ENCODE results near the gene UPK3A.
A peak's percentile ranks its signal among the peaks of the same experiment; 100 is the strongest.

Gene UPK3A

DNA sequence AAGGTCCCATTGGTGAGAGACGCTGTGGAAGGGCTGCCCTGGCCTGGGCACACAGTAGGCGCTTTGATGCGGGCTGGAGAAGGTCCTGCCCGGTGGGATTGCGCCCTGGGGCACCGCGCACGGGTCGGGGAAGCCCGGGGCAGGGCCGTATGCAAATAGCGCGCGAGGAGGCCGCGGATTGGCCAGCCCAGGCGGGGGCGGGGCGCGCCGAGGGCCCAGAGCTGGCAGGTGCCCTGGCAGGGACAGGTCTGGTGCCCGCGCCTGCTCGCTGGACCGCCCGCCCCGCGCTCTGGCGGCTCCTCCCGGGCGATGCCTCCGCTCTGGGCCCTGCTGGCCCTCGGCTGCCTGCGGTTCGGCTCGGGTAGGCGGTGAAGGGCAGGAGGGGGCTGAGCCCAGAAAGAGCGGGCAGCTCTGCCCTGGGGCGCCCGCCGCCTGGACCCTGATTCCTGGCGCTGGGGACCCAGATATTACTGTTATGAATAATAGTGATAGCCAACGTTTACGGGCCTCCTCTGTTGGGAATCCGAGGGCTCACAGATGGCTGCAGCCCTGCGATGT is at the start of gene UPK3A:
UPK3A (plus strand) TSS at position 245 of the 558 bp plus-strand sequence; CDS start at position 310, 65 bp downstream.
- DNase-seq (ENCODE audit: low read depth in 2 of 2) = peak in 1 of 2 donors; percentile 37

DNA sequence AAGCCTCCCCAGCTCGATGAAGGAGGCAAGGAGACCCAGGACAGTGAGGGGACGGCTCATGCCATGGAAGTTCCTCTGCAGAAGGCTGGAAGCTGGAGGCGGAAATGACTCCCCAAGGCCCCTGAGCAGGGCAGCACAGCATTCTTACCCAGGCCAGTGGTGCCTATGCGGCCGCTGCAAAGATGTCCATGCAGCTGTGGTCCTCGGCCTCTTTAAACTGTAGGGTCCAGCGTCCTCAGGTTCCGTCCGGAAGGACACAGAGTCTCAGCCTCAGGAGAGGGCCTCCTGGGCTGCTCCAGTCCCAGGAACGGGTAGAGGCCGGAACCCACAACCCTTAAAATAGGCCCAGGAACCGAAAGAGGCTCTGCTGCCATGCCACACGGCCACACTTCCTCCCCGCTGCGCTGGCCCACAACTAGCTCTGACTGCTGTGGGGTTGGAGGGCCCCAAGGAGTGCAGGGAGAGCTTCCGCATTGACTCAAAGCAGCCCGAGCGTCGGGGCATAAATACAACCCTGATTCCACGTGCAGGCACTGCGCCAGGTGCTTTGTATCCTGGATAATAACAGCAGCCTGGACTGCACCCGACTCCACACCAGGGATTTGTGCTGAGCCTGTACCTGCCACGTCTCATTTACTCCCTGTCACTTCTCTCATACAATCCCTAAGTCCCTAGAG is 49.5 kb upstream of the UPK3A start:
- no peak for DNase-seq (ENCODE audit: low read depth in 2 of 2)

DNA sequence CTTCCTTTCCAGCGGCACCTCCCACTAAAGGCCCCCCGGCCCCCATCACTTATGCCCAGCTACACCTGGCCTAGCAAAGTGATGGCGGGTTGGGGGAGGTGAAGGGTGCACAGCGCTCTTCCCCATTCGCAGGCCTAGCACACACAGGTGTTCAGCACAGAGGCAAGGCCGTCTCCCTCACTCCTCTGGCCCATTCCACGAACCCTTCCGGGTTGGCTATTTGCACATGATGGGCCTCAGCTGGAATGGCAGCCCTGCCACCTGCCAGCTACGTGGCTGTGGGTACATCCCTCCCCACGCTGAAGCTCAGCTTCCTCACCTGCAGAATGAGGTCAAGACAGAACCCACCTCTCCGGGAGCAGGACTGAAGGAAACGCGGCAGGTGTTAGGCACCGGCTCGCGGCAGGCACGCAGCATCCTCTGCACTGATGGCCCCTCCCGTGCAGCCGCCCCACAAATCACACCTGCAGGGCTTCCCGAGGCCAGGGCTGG is 48.9 kb upstream of the UPK3A start:
- DNase-seq (ENCODE audit: low read depth in 2 of 2) = no peak

DNA sequence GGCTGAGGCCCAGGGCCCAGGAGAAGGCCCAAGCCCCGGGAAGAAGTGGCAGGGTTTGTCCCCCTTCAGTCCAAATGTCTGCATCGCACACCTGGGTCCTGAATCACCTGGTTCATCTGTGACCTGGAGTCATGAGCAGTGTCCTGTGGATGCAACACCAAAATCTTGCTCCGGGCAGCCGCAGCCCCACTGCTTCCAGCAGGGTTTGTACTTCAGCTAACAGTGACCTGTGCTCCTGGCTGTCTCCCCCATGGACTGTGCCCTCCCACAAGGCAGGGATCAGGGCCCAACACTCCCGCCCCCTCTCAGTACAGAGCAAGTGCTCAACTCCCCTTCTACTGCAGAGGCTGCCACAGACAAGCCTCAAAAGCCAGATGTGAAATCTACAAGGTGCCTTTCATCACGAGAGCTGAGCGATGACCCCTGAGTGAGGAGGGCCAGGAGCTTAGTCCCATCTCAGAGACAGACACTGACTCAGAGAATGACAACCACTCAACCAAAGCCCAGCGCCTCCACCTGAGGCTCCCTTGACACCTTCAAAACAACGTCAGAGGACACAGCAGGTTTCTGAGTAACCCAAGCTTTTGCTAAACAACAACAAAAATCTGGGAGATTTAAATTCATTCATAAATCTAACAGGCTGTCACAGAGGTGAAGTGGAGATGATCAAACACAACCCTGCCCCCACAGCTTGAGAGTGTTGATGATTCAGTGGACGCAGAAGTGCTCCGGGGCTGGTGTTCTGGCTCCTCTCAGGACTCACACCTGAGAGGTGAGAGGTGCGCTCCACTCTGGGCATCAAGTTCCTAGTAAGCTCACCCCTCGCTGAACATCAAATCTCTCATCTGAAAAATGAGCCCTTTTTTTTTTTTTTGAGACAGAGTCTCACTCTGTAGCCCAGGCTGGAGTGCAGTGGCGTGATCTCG is 47.4 kb upstream of the UPK3A start:
- DNase-seq (ENCODE audit: low read depth in 2 of 2) = no peak

DNA sequence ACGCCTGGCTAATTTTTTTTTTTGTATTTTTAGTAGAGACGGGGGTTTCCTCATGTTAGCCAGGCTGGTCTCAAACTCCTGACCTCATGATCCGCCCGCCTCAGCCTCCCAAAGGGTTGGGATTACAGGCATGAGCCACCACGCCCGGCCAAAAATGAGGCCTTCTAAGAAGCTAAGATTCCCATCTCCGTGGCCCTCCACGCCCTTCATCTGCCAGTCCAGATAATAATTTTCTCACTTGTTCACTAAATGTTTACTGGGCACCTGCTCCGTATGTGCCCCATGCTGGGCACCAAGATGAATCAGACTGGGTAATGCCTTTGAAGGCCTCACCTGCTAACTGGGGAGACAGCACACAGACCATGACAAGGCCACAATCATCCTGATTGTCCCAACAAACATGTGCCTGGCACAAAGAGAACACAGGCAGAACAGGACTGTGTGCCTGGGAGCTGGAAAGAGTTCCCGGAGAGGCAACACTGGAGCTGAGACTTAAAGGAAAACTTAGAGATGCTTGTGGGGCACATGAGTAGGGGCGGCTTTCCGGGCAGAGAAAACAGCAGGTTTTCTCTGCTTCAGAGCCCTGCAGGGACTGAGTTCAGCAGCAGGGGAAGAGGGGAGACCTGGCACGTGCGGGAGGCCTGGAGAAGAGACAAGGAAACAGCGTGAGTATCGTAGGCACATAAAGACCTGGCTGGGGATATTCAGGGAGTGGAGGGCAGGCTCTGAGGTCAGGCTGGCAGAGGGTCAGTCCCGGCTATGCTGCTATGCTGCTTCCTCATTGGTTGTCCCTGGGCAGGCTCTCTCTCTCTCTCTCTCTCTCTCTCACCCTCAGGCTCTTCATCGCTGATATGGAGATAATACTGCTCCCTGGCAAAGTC is 46.4 kb upstream of the UPK3A start:
- DNase-seq (ENCODE audit: low read depth in 2 of 2) = no peak

DNA sequence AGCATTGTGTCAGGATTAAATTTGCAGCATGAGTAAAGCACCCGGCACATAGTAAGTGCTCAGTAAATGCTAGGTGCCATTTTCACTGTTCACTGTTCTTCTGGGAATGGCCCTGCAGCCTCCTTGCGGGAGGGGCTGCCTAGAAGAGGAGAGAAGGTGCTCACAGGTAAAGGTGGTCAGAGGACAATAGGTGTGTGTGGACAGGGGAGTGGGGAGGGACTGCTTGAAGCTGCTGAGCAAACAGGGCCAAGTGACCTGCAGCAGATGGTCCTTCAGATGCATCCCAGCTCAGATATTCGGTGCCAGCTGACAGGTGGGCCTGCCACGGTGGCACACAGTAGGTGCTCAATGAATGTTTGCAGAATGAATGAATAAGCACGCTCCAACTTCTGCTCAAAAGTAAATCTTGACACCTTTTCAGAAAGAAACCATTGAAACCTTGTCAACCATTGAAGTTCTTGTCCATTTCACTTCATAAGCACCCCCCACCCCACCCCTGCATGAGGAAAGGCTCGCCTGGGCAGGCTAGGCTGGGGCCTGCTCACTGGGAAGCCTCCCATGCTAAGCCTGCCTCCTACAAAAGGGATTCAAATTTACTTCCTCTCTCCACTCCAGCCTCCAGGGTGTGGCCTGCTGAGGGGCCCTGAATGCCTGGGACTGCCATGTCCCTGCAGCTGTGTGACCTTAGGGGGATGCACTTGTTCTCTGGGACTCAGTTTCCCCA is 45.6 kb upstream of the UPK3A start:
- DNase-seq (ENCODE audit: low read depth in 2 of 2) = no peak

DNA sequence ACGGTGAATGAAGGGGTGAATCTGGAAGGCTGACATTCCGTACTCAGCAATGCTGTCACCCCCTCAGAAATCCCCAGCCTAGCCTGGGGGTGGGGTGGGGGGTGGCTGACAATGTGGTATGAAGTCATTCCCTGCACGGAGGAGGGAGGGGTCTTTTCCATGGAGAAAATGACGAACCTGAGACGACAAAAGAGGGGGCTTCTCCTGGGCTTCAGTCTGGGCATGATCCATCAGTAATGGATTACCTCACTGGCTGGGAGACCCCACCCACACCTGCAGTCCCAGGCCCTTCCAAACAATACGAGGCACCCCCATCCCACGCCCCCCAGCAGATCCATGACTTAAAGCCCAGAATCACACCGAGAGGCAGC is 45.1 kb upstream of the UPK3A start:
- no peak for DNase-seq (ENCODE audit: low read depth in 2 of 2)

DNA sequence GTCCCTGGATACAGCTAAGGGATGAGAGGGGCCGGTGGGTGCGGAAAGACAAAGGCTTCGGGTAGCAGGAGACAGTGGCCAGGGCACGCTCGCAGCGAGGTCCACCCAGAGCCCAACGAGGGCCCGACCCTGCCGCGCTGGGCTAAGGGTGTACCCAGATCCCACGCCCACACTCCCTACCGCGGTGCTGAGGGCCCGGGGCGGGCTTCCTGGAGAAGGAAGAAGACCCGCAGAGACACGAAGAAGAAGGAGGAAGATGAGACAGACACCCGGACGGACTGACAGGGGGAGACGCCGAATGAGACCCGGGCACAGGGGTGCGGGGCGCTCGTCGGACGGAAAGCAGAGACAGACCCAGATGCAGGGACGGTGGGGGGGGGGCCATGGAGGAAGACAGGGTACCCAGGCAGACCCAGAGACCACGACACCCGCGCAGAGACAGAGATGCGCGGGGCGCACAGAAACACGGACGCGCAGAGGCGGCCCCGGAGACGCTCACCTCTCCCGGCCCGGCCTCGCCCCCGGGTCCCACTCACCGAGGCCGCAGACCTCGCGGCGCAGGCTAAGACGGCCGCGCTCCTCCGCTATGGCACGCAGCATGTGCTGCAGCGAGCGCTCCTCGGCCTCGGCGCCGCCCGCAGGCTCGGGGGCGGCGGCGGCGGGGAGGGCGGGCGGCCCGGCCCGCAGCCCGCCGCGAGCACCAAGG is 44.5 kb upstream of the UPK3A start:
- DNase-seq (ENCODE audit: low read depth in 2 of 2) = no peak

DNA sequence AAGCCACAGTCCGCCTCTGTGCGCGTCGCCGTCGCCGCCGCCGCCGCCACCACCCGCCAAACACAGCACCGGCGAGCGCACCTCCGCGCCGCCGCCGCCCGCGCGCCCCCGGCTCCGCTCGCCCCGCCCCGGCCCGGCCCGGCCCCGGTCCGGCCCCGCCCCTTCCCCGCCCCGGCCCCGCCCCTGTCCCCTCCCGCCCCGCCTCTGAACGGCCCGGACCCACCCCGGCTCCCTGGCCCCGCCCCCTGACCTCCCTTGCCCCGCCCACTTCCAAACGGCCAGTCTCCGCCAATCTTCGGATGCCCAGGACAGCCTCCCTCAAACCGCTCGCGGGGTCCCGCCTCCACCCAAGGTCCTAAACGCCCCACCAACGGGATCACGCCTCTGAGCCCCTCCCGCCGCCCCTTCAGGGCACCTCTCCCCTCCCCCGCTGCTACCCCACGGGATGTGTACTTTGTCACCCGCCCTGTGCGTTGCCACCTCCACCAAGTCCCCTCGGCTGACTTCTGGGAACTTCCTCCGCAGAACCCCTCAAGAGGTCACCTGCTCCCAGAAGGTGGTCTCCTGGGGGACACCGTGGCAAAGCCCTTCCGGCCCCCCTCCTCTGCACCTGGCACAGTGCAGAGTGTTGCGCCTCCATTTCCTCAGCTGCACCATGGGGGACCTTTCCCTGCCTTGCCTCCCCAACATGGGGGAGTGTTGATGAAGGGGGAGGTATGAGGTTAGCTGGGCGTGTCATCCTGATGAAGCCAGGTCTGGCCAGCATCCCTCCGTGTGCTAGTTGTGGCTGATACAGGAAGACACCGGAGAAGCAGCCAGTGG is 43.7 kb upstream of the UPK3A start, which contains the start of gene KIAA0930:
KIAA0930 (minus strand) TSS at position 85 of the 822 bp plus-strand sequence. CDS start 191 bp downstream, outside the sequence.
- DNase-seq (ENCODE audit: low read depth in 2 of 2) = peak; percentile 67 to 69

DNA sequence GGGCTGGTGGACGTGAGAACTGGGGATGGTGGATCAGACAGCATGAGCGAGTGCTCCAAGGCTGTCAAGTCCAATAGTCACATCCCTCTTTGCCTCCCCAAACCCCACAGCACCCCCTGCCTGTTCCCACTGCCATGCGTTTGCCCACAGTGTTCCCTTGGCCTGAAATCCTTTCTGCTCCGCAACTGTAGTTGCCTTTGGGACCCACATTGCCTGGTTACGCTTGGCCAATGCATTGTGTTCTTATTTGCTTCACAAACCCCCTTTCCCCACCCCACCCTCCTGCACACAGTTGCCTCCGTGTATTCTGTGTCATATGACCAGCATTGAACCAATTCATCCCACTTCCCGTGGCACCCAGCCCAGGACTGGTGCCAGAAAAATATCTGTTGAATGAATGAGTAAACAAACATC is 42.0 kb upstream of the UPK3A start:
- no peak for DNase-seq (ENCODE audit: low read depth in 2 of 2)

DNA sequence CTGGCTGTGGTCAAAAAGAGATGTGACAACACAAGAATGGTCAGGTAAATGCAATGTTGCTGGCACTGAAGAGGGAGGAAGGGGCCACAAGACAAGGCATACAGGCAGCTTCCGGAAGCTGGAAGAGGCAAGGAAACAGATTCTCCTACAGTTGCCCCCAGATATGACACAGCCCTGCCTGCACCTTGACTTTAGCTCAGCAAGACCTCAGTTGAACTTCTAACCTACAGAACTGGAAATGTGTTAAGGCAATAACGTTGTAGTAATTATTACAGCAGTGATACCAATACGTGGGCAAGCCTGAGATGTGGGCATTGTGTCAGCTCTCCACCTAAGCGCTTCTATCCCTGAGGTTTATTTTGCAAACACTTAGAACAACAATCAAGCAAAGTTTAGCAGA is 39.8 kb upstream of the UPK3A start:
- no peak for DNase-seq (ENCODE audit: low read depth in 2 of 2)

DNA sequence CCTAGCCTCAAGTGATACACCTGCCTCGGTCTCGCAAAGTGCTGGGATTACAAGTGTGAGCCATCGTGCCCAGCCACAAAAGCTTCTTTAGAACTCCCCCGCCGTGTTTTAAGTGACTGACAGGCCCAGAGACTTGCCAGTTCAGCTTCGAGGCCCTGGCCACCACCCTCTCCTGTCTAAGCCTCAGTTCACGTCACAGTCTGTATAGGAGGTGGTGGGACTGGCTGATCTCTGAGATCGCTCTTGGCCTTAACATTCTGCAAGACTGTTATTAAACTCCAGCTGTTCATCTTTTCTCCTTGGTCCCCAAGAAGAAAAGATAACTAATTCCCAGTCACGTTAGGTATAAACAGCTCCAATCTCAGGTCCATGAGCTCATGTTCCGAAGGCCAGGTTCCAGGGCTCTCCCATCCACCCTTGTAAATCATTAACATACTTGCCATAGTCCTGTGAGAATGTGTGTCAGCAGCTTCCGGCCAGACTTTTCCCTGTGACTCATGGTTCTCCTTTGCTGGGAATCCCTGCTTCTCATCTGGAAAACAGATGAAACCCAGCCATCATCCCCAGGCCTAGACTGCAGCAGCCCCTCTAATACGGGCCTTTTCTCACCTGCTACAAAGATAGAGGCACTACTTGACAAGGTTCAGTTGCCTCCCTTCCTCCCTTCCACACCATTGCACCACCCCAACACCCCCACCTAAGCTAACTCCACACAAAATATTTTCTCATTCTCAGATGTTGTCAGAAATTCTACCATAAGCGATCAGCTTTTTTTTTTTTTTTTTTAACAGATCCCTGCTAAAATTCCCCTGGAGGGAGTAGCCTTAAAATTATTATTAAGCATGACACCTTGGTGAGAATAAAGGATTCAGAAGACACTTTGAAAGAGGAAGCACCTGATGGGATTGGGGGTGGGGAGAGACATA is 38.4 kb upstream of the UPK3A start:
- DNase-seq (ENCODE audit: low read depth in 2 of 2) = no peak

DNA sequence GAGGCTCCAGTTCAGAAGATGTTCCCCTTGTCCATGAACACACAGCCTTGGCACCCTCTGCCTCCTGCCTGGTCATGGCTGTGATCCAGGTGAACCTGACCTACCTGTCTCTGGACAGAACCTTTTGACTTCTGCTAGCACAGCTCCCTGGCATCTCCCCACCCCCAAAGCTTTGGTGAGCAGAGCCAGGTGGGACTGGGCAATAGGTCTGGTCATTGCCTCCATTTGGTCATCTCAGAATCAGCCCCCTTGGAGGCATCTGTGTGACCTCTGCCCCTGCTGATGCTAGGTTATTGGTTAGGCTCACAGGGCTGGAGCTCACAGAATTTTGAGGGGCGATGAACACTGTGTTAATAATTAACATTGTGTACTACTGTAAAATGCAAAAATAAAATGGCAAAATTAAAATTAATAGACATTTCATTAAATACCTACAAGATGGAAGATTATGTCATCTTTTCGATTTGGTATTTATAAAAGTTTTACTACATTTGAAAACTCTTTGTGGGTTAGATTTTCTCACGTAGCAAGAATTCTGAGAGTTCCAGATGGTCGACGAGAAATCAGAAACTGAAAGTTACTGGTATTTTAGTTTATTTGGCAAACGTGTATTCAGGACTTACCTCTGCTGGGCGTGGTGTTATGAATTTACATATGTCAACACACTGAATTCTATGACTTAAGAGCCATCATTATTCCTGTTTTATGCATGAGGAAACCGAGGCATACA is 35.8 kb upstream of the UPK3A start:
- DNase-seq (ENCODE audit: low read depth in 2 of 2) = no peak

DNA sequence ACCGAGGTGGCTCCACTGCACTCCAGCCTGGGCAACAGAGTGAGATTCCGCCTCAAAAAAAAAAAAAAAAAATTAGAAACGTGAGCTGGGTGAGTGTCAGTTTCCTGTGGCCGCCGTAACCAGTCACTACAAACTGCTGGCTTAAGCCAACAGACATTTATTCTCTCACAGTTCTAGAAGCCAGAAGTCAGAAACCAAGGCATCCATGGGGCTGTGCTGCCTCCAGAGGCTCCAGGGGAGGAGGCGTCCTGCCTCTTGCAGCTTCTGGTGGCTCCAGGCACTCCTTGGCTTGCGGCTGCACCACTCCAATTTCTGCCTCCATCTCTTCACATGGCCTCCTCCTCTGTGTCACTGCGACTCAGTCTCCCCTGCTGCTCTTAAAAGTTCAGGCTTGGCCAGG is 32.9 kb upstream of the UPK3A start:
- DNase-seq (ENCODE audit: low read depth in 2 of 2) = no peak

DNA sequence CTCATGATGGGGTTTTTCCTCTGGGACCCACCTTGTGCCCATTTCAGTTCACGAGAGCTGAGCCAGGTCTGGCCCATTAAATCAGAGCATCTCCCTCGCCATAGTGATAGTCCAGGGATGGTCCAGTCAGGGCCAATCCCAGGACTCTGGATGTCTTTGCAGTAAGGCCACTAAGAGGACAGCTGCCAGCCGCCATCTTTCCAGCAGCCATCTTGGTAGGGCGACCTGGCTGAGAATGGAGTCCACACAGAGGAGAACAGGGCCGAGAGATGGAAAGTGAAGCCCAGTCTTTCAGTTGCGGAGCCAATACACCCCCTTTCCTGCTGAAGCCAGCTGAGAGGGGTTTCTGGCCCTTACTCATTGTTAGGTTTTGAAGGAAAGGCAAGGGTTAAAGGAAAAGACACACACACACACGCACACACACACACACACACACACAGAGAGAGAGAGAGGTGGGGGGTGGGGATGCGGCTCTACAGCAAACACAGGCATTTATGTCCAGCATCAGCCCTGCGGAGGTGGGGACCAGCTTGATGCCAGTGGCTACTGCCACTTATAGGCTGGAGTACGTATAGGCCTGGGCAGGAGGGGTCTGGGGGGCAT is 31.6 kb upstream of the UPK3A start:
- no peak for DNase-seq (ENCODE audit: low read depth in 2 of 2)

DNA sequence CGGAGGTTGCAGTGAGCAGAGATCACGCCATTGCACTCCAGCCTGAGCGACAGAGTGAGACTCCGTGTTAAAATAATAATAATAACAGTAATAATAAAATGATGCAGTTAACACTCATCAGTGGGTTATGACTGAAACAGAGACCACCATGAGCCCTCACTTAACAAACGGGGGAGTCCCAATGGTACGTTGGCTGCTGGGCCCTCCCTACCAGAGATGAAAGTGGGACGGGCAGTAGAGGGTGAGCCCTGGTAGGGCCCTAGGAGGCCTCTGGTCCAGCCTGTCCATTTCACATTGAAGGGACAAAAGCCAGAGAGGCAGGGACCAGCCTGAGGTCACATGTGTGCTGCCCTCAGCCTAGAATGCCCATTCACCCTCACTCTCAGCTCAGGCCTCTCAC is 30.4 kb upstream of the UPK3A start:
- DNase-seq (ENCODE audit: low read depth in 2 of 2) = no peak

DNA sequence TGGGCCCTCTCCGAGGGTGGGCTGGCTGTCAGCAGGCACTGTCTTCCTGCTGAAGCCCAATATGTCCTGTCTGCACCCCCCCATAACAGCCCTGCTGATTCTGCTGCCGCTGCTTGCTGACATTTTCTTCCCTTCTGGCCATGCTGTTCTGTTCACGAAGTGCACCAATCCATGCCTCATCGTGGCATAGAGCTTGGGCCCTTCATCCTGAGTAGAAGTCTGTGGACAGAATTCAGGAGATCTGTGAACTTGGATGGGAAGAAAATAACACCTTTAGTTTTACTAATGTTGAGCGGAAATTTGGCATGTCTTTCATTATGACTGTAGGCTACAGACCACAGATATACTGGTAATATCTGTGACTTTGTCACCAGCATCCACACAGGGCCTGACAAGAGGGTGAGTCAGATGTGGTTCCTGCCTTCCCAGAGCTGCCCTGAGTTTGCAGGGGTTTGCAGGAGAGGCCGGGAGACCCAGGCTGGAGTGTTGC is 29.9 kb upstream of the UPK3A start:
- no peak for DNase-seq (ENCODE audit: low read depth in 2 of 2)

All from stimulated activated CD8-positive, alpha-beta memory T cell treated with anti-CD3 and anti-CD28 coated beads, Interleukin-15, amount 100 ng/mL, for 4 hours (primary cell).